MG63 (cell line): ENCODE data around the gene KNTC1. TPM values are rescaled to one million over a fixed set of nuclear protein-coding genes. Genes with fewer than 3 reads are reported as not detected.

ENCODE experiments used
- DNase-seq: peaks from one replicate; pipeline ENCODE4 v3.0.0-alpha.2; 2020
- H3K27me3 ChIP-seq: fragments of 250-450 bp; sonication (Bioruptor Pico); 2 replicates; pipeline ENCODE4 v1.5.1; 2020; ENCODE audit warnings: mild to moderate bottlenecking, moderate library complexity
- H3K36me3 ChIP-seq: fragments of 250-450 bp; sonication (Bioruptor Pico); 2 replicates; pipeline ENCODE4 v1.5.1; 2020; ENCODE audit warnings: mild to moderate bottlenecking, moderate library complexity
- H3K4me3 ChIP-seq: fragments of 250-450 bp; sonication (Bioruptor Pico); 2 replicates; pipeline ENCODE4 v1.5.1; 2020; ENCODE audit warnings: mild to moderate bottlenecking, moderate library complexity
- H3K9me3 ChIP-seq: fragments of 250-450 bp; sonication (Bioruptor Pico); 2 replicates; pipeline ENCODE4 v1.5.1; 2020; ENCODE audit warnings: mild to moderate bottlenecking, moderate library complexity
- total RNA-seq: library from RNA; depleted of rRNA; stranded (reverse); fragments of >200 nt; shearing (Covaris generic); gene quantifications from 2 replicates; pipeline ENCODE4 v1.2.3, GENCODE V29; 2014; ENCODE audit warnings: low replicate concordance; rRNA removed

KNTC1 gene
- total RNA-seq, 1 experiment from 2014 or later, result 20.5 TPM

GRCh38 chr12:122661938-122662337 lies 134.9 kb downstream of the KNTC1 start:
- no peak for DNase-seq
- no peaks in the 10 kb centered on the region for H3K36me3 ChIP-seq
- no peaks in the 10 kb centered on the region for H3K9me3 ChIP-seq
- no peaks in the 10 kb centered on the region for H3K27me3 ChIP-seq
- no peak overlapping the region for H3K4me3 ChIP-seq

GRCh38 chr12:122665349-122665748 lies 138.3 kb downstream of the KNTC1 start:
- DNase-seq, result no peak
- H3K4me3 ChIP-seq, result no peak overlapping the region
- H3K9me3 ChIP-seq, result no peaks in the 10 kb centered on the region
- no peaks in the 10 kb centered on the region for H3K36me3 ChIP-seq
- H3K27me3 ChIP-seq, result no peaks in the 10 kb centered on the region

GRCh38 chr12:122665759-122666158 lies 138.7 kb downstream of the KNTC1 start:
- no peaks in the 10 kb centered on the region for H3K36me3 ChIP-seq
- no peaks in the 10 kb centered on the region for H3K27me3 ChIP-seq
- H3K9me3 ChIP-seq, result no peaks in the 10 kb centered on the region
- no peak for DNase-seq
- no peak overlapping the region for H3K4me3 ChIP-seq

- Histone ChIP-seq H3K9me3 (no peaks in the 10 kb centered on the region), H3K27me3 (no peaks in the 10 kb centered on the region), H3K4me3 (no peak overlapping the region), H3K36me3 (no peaks in the 10 kb centered on the region)
- DNase-seq, result no peak
Observed at GRCh38 chr12:122668268-122668667, 141.2 kb downstream of the KNTC1 start.

GRCh38 chr12:122669397-122670070 lies 142.5 kb downstream of the KNTC1 start:
- H3K36me3 ChIP-seq, result no peaks in the 10 kb centered on the region
- no peak overlapping the region for H3K4me3 ChIP-seq
- H3K27me3 ChIP-seq, result no peaks in the 10 kb centered on the region
- H3K9me3 ChIP-seq, result no peaks in the 10 kb centered on the region
- peak; percentile 77 for DNase-seq

GRCh38 chr12:122672515-122672914 lies 145.5 kb downstream of the KNTC1 start:
- no peaks in the 10 kb centered on the region for H3K27me3 ChIP-seq
- H3K9me3 ChIP-seq, result no peaks in the 10 kb centered on the region
- DNase-seq, result no peak
- no peak overlapping the region for H3K4me3 ChIP-seq
- no peaks in the 10 kb centered on the region for H3K36me3 ChIP-seq

Other genes starting within 250 kb of the KNTC1 start
- 23.9 and 75.3 TPM in 2 replicates for gene CLIP1, start 104.6 kb upstream of the KNTC1 start, total RNA-seq
- 8.5 and 11.0 TPM in 2 replicates for gene ZCCHC8, start 26.3 kb upstream of the KNTC1 start, total RNA-seq
- 54.6 and 57.9 TPM in 2 replicates for gene RSRC2, start 313 bp upstream of the KNTC1 start, total RNA-seq
- not detected in 2 replicates for gene HCAR2, start 176.1 kb downstream of the KNTC1 start, total RNA-seq
- gene HCAR3, start 189.6 kb downstream of the KNTC1 start, total RNA-seq, result not detected in 2 replicates
- gene HCAR1, start 203.6 kb downstream of the KNTC1 start, total RNA-seq, result not detected in 2 replicates
- 19.7 and 26.8 TPM in 2 replicates for gene DENR, start 225.6 kb downstream of the KNTC1 start, total RNA-seq
- 2.0 TPM in 1 of 2 replicates, not detected in the other for gene CCDC62, start 247.3 kb downstream of the KNTC1 start, total RNA-seq